Stomach (tissue), 9 donors: ENCODE measurements around the gene ERICH3. TPM values are rescaled to one million over a fixed set of nuclear protein-coding genes. Genes with fewer than 3 reads are reported as not detected.

Experiments used
- DNase-seq, 2 donors: peaks; one replicate each; pipeline versions ENCODE4 v3.0.0 to v3.0.0-alpha.2; 2013 to 2019
- H3K27ac ChIP-seq, 5 donors: fragments of 200-600 bp in 4 of 5; sonication (generic) in 4 of 5; one replicate each; pipeline ENCODE4 v1.5.1; 2013 to 2019; ENCODE audit warnings: mild to moderate bottlenecking in 1 of 5, moderate library complexity in 1 of 5
- H3K27me3 ChIP-seq, 3 donors: fragments of 200-600 bp; sonication (generic); one replicate each; pipeline ENCODE4 v1.5.1; 2017 to 2019; ENCODE audit warnings: mixed run types in 1 of 3
- H3K36me3 ChIP-seq, 4 donors: fragments of 200-600 bp; sonication (generic); 1 replicate in 3 of 4; 2 replicates in 1 of 4; pipeline ENCODE4 v1.5.1; 2016 to 2019
- H3K4me1 ChIP-seq, 4 donors: fragments of 200-600 bp; sonication (generic); one replicate each; pipeline ENCODE4 v1.5.1; 2016 to 2019
- H3K4me3 ChIP-seq, 4 donors: fragments of 200-600 bp; sonication (generic) in 3 of 4; one replicate each; pipeline ENCODE4 v1.5.1; 2016 to 2019; ENCODE audit warnings: mild to moderate bottlenecking in 1 of 4
- H3K9me3 ChIP-seq, 4 donors: fragments of 200-600 bp; sonication (generic); one replicate each; pipeline ENCODE4 v1.5.1; 2016 to 2019
- EP300 ChIP-seq: sonication (generic); formaldehyde crosslinking; IDR thresholded peaks from one replicate; pipeline ENCODE4 v1.6.1; 2017; ENCODE audit warnings: antibody characterized with exemption
- POLR2A ChIP-seq, 4 donors: fragments of 450-650 bp; IDR thresholded peaks; one replicate each; pipeline ENCODE4 v1.6.1; 2016; ENCODE audit warnings: antibody characterized with exemption in 4 of 4, control low read depth in 2 of 4, mild to moderate bottlenecking in 1 of 4, moderate library complexity in 1 of 4
- POLR2AphosphoS5 ChIP-seq, 3 donors: sonication (generic); formaldehyde crosslinking; IDR thresholded peaks; one replicate each; pipeline ENCODE4 v1.6.1; 2016; ENCODE audit warnings: antibody characterized with exemption in 3 of 3
- WGBS, 5 donors: extraction: QIAGEN DNeasy Blood & Tissue Kit in 3 of 5; methylation state at CpG; one replicate each; pipeline versions ENCODE4 v1.1.5 to v1.1.7; 2013 to 2018; 5-methylcytosine and 5-hydroxymethylcytosine counted together
- intact Hi-C: fragments of 100-400 bp; cut with DNase I; formaldehyde crosslinking; loops from one replicate; pipeline ENCODE4 v1.15.1; 2023; ENCODE audit warnings: low total_unique reads
- polyA plus RNA-seq, 3 donors: library from polyadenylated mRNA; stranded (reverse); fragments of 200-250 nt; gene quantifications; one replicate each; pipeline ENCODE4 v1.2.3, GENCODE V29; 2013
- total RNA-seq, 5 donors: library from RNA; depleted of rRNA; stranded (reverse); fragments of >200 nt; gene quantifications; one replicate each; pipeline versions ENCODE4 v1.1.0 to v1.2.3, GENCODE V29; 2014 to 2016
- TF ChIP-seq, protein P1 (sequence below), 7 experiments: fragments of 450-650 bp in 4 of 7; fragments of 200-600 bp in 3 of 7; sonication (generic) in 3 of 7; IDR thresholded peaks; one replicate each; pipeline ENCODE4 v1.5.1; 2016 to 2019; ENCODE audit warnings: antibody characterized with exemption in 7 of 7, control low read depth in 2 of 7, mild to moderate bottlenecking in 1 of 7
- donor health status: healthy with polysubstance abuse.
- donor health status: Bipolar disorder and iron deficiency.
- donor health status: healthy.

Gene ERICH3
- total and polyA plus RNA-seq, 8 donors = 0.05 to 0.55 TPM; not detected in 6

GRCh38 chr1:74587888-74588287, 85.7 kb downstream of the ERICH3 start:
- DNase-seq = no peak
- Histone ChIP-seq H3K27ac (no peak overlapping the region), H3K4me1 (no peaks in the 10 kb centered on the region), H3K4me3 (no peak overlapping the region), H3K27me3 (no peaks in the 10 kb centered on the region), H3K36me3 (no peaks in the 10 kb centered on the region), H3K9me3 (no peaks in the 10 kb centered on the region)
- intact Hi-C loops = no loop called here
- 79 to 90% (median 88%) methylated on average over 2 of the region's 2 CpGs for WGBS, 5 donors
- no peak for TF ChIP-seq POLR2AphosphoS5 (IDR thresholded peaks at IDR 0.05)
- no peak for TF ChIP-seq POLR2A (IDR thresholded peaks at IDR 0.05)
- TF ChIP-seq EP300 = no peak
- TF ChIP-seq, protein P1, sequence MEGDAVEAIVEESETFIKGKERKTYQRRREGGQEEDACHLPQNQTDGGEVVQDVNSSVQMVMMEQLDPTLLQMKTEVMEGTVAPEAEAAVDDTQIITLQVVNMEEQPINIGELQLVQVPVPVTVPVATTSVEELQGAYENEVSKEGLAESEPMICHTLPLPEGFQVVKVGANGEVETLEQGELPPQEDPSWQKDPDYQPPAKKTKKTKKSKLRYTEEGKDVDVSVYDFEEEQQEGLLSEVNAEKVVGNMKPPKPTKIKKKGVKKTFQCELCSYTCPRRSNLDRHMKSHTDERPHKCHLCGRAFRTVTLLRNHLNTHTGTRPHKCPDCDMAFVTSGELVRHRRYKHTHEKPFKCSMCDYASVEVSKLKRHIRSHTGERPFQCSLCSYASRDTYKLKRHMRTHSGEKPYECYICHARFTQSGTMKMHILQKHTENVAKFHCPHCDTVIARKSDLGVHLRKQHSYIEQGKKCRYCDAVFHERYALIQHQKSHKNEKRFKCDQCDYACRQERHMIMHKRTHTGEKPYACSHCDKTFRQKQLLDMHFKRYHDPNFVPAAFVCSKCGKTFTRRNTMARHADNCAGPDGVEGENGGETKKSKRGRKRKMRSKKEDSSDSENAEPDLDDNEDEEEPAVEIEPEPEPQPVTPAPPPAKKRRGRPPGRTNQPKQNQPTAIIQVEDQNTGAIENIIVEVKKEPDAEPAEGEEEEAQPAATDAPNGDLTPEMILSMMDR (IDR thresholded peaks at IDR 0.05) = no peak

DNA sequence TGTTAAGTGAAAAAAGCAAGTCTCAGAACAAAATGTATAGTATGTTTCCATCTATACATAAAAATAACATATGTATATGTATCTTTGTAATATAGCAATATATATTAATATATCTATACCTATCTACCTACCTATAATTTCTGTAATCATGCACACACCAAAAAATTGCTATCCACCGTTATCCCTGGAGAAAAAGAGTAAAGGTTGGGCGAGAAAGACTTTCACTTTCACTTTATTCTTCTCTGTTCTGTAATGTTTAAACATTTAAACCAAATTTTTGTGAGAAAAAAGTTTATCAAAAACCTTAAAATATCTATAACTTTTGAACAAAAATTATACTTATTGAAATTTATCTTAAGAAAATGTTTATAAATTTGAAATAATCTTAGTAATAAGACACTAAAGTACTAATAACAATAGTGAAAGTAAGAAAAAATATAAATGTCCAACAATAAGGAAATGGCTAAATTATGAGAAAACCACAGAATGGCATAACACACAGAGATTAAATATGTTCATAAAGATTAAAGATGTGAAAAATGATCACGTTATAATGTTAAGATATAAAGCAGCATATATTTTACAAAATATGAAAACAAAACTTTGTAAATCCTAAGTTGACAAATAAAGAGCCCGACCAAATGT, 87.2 kb downstream of the ERICH3 start:
- H3K36me3 ChIP-seq = no peaks in the 10 kb centered on the region
- intact Hi-C loops = no loop called here
- no peak for DNase-seq
- no peaks in the 10 kb centered on the region for H3K27me3 ChIP-seq
- H3K4me1 ChIP-seq = no peaks in the 10 kb centered on the region
- H3K9me3 ChIP-seq = no peaks in the 10 kb centered on the region
- no peak overlapping the region for H3K4me3 ChIP-seq
- TF ChIP-seq EP300 = no peak
- no peak overlapping the region for H3K27ac ChIP-seq
- WGBS, 5 donors = 66 to 74% (median 71%) methylated on average over 4 of the region's 4 CpGs

GRCh38 chr1:74584185-74584584, 89.4 kb downstream of the ERICH3 start:
- Histone ChIP-seq H3K9me3 (no peaks in the 10 kb centered on the region), H3K4me1 (no peaks in the 10 kb centered on the region), H3K27me3 (no peaks in the 10 kb centered on the region), H3K4me3 (no peak overlapping the region), H3K36me3 (no peaks in the 10 kb centered on the region), H3K27ac (no peak overlapping the region)
- TF ChIP-seq, protein P1 (IDR thresholded peaks at IDR 0.05) = no peak
- TF ChIP-seq POLR2AphosphoS5 (IDR thresholded peaks at IDR 0.05) (no peak), EP300 (no peak), POLR2A (IDR thresholded peaks at IDR 0.05) (no peak)
- intact Hi-C loops = no loop called here
- WGBS, 5 donors = 58 to 80% (median 72%) methylated on average over 2 of the region's 2 CpGs
- DNase-seq = no peak

DNA sequence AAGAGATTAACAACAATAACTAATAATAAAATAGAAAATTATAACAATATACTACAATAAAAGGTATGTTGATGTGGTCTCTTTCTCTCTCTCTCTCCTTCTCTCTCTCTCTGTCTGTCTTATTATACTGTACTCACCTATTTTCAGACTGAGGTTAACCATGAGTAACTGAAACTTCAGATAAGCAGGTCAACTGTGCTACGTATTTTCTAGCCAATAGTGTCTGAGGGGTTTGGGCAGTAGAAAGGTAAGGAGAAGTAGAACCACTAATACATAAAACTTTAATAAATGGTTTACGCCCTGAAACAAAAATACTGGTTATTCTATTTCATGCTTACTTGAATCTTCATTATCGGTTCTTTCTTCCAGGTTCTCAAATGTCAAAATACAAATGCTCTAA, 90.2 kb downstream of the ERICH3 start:
- no peaks in the 10 kb centered on the region for H3K36me3 ChIP-seq
- 78 to 85% (median 81%) methylated on average over 3 of the region's 3 CpGs for WGBS, 5 donors
- intact Hi-C loops = no loop called here
- H3K4me1 ChIP-seq = no peaks in the 10 kb centered on the region
- DNase-seq = no peak
- H3K4me3 ChIP-seq = no peak overlapping the region
- no peaks in the 10 kb centered on the region for H3K9me3 ChIP-seq
- TF ChIP-seq EP300 (no peak), POLR2A (IDR thresholded peaks at IDR 0.05) (no peak)
- TF ChIP-seq, protein P1 (IDR thresholded peaks at IDR 0.05) = no peak
- no peaks in the 10 kb centered on the region for H3K27me3 ChIP-seq
- no peak overlapping the region for H3K27ac ChIP-seq

GRCh38 chr1:74579425-74579824, 94.2 kb downstream of the ERICH3 start:
- H3K27ac ChIP-seq = no peak overlapping the region
- 39 to 63% (median 59%) methylated on average over 3 of the region's 3 CpGs for WGBS, 5 donors
- intact Hi-C loops = no loop called here

More at GRCh38 chr1:74579425-74579824, 94.2 kb downstream of the ERICH3 start:
- no peak overlapping the region for H3K4me3 ChIP-seq
- no peaks in the 10 kb centered on the region for H3K4me1 ChIP-seq
- TF ChIP-seq, protein P1 (IDR thresholded peaks at IDR 0.05) = no peak
- no peak for TF ChIP-seq POLR2AphosphoS5 (IDR thresholded peaks at IDR 0.05)
- TF ChIP-seq POLR2A (IDR thresholded peaks at IDR 0.05) = no peak
- TF ChIP-seq EP300 = no peak
- no peaks in the 10 kb centered on the region for H3K9me3 ChIP-seq
- no peaks in the 10 kb centered on the region for H3K36me3 ChIP-seq
- H3K27me3 ChIP-seq = no peaks in the 10 kb centered on the region
- no peak for DNase-seq
